HUES48 (cell line): ENCODE results near the gene ECI1.

ENCODE experiments used
- H3K27ac ChIP-seq: one replicate; pipeline ENCODE4 v1.7.0; 2013; ENCODE audit warnings: low read depth, low read length, inconsistent platforms
- H3K27me3 ChIP-seq: 2 replicates; pipeline ENCODE4 v1.6.1; 2013; ENCODE audit warnings: mild to moderate bottlenecking, low read length; ENCODE audit not compliant: control insufficient read depth, insufficient read depth
- H3K36me3 ChIP-seq: 2 replicates; pipeline ENCODE4 v1.6.1; 2013; ENCODE audit warnings: low read length; ENCODE audit not compliant: control insufficient read depth, insufficient read depth
- H3K4me1 ChIP-seq: 2 replicates; pipeline ENCODE4 v1.6.1; 2013; ENCODE audit warnings: mild to moderate bottlenecking, low read length; ENCODE audit not compliant: control insufficient read depth, insufficient read depth
- H3K4me3 ChIP-seq: 2 replicates; pipeline ENCODE4 v1.5.1; 2013; ENCODE audit warnings: mild to moderate bottlenecking, low read depth, low read length
- H3K9ac ChIP-seq: 2 replicates; pipeline ENCODE4 v1.6.1; 2013; ENCODE audit warnings: mild to moderate bottlenecking, low read depth, low read length, moderate library complexity
- H3K9me3 ChIP-seq: 2 replicates; pipeline ENCODE4 v1.6.1; 2013; ENCODE audit warnings: low read length; ENCODE audit not compliant: control insufficient read depth, insufficient read depth

ECI1 gene

DNA sequence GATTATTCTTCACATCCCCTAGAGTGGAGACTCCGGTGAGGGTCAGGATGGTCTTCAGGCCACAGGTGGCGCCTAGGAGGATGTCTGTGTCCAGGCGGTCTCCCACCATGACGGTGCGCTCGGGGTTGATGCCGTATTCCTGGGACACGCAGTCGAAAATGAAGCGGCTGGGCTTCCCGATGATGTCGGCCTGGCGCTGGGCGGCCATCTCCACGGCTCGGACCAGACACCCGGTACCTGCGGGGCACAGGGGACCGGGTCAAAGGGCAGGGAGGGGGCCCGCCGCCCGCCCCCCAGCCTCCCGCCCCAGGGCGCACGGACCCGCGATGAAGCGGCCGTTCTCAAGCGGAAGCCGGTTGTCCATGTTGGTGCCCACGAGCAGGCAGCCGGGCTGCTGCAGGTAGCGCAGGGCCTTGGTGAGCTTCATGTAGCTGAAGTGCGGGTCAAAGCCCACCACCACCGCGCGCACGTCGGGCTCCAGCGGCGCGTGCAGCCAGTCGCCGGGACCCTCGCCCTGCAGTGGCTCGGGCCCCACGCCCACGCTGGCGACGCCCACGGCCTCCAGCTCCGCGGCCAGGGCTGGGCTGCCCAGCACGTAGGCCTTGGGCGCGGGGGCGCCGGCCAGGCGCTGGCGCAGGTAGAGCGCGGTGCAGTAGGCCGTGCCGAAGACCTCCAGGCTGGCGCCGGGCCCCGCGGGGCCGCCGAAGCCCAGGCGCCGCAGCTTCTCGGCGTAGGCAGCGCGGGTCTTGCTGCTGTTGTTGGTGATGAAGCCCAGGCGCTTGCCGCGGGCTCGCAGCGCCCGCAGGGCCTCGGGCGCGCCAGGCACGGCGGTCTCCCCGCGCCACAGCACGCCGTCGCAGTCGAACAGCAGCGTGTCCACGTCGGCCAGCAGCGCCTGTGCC is 37.3 kb downstream of the ECI1 start:
- peak overlapping the region; percentile 89; the same call in 1 of the 2 replicates for H3K9ac ChIP-seq
- H3K27ac ChIP-seq, result peak overlapping the region; percentile 81
- peaks cover 6% of the 10 kb centered on the region; the same call in 1 of the 2 replicates for H3K4me1 ChIP-seq
- no peaks in the 10 kb centered on the region for H3K27me3 ChIP-seq
- H3K36me3 ChIP-seq, result peaks cover 18% of the 10 kb centered on the region
- H3K4me3 ChIP-seq, result peak overlapping the region; percentile 91
- no peaks in the 10 kb centered on the region for H3K9me3 ChIP-seq

DNA sequence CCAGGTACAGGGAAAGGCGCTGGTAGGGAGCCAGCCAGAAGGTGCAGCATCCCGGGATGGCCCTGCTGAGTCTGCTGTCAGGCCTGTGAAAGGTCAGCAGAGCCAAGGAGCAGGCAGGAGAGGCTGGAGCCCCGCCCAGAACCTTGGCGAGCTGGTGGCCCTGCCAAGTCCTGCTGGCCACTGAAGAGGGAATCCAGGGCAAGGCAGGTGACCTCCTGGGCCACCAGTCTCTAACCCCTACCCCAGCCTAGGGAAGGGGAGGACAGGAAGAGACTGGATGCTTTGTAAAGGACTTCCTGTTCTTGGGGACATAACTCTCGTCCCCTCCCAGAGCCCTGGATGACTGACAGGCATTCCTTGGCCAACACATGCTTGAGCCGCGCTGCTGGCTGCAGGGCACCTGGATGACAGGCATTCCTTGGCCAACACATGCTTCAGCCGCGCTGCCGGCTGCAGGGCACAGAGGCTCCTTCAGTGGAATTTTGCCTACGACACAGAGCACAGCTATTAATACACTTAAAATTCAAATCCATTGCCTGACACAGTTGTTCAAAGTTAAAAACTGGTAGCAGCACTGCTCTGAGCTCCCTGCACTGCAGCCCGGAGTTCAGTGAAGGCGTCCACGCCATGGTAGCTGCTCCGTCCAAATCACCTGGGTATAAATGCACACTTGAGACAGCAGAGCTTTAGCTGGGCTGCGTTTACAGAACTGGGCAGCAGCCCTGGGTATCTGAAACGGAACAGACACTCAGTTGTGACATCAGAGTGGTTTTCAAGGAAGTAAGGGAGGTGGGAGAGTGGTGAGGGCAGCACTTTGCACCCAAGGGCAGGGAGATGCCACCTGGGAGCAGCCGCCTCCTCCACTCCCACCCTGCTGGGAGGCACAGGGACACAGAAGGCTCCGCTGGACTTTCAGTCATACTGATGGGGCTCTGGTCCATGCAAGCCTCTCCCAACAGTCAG is 38.7 kb downstream of the ECI1 start:
- no peaks in the 10 kb centered on the region for H3K27me3 ChIP-seq
- no peaks in the 10 kb centered on the region for H3K9me3 ChIP-seq
- peaks cover 32% of the 10 kb centered on the region for H3K36me3 ChIP-seq
- peak overlapping the region; percentile 91 for H3K4me3 ChIP-seq
- no peak overlapping the region for H3K9ac ChIP-seq
- H3K4me1 ChIP-seq, result peaks cover 6% of the 10 kb centered on the region; the same call in 1 of the 2 replicates
- H3K27ac ChIP-seq, result no peak overlapping the region

DNA sequence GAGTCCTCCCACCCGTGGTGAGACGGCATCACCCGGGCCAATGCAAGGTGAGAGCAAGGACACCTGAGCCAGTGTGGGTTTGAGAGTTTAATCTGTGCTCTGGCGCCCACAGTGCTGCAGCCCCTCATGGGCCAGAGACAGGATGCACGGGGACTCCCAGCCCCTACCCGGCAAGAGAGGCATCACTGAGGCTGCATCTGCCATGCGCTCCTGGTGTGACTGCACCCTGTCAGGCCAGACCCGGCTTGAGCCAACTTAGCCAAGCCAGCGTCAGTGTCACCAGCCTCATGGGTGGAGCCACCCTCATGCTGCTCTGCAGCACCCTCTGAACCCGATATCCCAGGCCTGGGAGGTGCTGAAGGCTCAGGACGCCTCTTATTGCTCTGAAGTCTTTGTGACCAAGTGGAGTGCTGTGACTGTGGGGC is 39.5 kb downstream of the ECI1 start:
- no peaks in the 10 kb centered on the region for H3K27me3 ChIP-seq
- peaks cover 6% of the 10 kb centered on the region; the same call in 1 of the 2 replicates for H3K4me1 ChIP-seq
- H3K4me3 ChIP-seq, result no peak overlapping the region
- H3K27ac ChIP-seq, result no peak overlapping the region
- no peak overlapping the region for H3K9ac ChIP-seq
- H3K36me3 ChIP-seq, result peaks cover 39% of the 10 kb centered on the region
- H3K9me3 ChIP-seq, result no peaks in the 10 kb centered on the region

DNA sequence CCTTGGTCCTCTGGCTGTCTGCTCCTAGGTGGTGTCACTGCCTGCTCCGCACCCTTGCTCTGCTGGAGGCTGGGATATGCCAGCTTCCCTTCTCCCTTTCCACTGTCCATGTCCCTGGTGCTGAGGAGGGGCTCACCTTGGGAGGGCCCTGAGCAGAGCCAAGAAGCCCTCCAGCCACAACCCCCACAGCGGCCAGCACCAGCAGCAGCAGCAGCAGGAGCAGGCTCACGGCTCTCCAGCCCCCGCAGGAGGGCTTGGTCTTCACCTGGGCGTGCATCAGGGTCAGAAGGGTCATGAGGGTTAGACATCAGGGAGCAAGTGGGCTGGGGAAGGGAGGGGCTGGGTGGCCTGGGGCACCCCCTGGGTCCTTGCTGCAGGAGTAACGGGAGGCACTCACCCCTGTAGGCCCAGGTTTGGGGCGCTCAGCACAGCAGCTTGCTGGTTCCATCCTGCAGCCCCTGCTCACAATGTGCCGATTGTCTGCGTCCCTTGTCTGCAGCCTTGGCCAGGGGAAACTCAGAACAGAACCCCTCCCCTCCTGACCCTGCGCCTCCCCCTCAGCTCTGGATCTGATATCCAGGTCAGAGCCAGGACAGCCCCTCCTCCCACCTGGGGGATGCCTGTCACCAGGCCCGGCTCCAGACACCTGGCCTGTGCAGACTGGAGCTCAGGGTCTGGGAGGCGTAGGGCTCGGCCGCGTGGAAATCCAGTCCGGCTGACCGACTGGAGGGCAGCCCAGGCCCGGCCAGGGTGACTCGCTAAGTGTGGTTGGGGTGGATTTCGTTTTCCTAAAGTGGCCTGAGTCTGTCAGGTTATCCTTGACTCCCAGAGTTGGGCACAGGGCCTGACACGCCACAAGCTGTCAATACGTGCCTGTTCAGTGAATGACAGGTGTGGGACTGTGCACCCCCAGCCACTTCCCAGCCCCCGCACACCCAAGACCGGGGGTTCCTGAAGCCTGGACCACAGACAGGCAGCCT is 40.7 kb downstream of the ECI1 start, which contains the start of gene BRICD5:
Gene BRICD5 (minus strand): TSS at position 478 of the 980 bp plus-strand sequence. CDS start 30 bp downstream, at position 448.
- H3K4me3 ChIP-seq, result no peak within 1 kb of the TSS
- H3K9me3 ChIP-seq, result no peaks in the 10 kb centered on the region
- H3K4me1 ChIP-seq, result peaks cover 6% of the 10 kb centered on the region; the same call in 1 of the 2 replicates
- no peaks in the 10 kb centered on the region for H3K27me3 ChIP-seq
- H3K9ac ChIP-seq, result no peak within 1 kb of the TSS
- peak within 1 kb of the TSS; percentile 14 for H3K27ac ChIP-seq
- H3K36me3 ChIP-seq, result peaks cover 45% of the 10 kb centered on the region

DNA sequence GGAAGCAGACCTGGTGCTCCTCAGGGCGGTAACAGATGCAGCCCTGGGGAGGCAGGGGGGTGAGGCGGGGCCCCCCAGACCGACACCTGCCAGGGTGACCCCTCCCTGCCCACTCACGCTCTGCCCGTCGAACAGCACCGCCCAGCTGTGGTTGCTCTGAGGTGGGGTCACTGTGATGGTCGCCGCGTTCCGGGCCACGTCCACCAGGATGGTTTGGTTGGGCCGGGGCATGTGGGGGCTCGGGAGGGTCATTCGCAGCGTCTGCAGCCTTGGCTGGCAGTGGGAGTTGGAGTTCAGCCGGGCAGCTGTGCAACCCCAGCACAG is 41.4 kb downstream of the ECI1 start:
- peaks cover 6% of the 10 kb centered on the region; the same call in 1 of the 2 replicates for H3K4me1 ChIP-seq

DNA sequence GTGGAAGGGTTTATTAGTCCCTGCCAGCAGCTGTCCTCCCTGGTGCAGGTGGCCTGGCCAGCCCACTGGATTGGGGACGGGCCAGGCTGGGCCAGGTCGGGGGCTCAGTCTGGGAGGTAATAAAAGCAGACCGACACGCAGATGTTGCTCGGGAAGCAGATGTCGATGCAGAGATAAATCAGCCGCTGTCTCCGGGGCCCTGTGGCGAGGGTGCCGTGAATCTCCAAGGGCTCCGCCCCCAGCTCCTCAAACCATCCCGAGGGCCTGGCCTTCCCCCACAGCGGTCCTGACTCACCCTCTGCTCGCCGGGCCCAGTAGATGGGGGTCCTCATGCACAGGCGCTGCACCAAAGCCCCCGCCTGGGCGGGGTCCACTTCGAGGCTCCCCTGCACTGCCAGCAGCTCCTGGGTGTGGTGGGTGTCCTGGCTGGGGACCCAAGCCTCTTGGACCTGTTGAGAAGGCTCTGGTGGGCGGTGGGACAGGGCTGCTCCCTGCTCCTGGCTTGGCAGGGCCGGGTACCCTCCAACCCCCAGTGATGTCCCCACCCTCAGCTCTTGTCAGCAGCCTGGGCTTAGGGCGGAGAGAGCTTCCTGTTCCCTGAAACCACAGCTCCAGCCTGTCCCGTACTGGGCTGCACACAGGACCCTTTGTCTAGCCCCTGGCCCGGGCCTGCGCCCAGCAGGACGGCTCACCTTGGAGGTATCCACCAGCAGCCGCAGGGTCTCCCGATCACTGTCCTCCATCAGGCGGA is 42.0 kb downstream of the ECI1 start:
- H3K4me3 ChIP-seq, result no peak overlapping the region
- H3K9ac ChIP-seq, result no peak overlapping the region
- H3K27me3 ChIP-seq, result no peaks in the 10 kb centered on the region
- no peaks in the 10 kb centered on the region for H3K9me3 ChIP-seq
- peaks cover 45% of the 10 kb centered on the region for H3K36me3 ChIP-seq
- peaks cover 6% of the 10 kb centered on the region; the same call in 1 of the 2 replicates for H3K4me1 ChIP-seq
- H3K27ac ChIP-seq, result no peak overlapping the region

More for the DNA sequence above, 41.4 kb downstream of the ECI1 start:
- no peak overlapping the region for H3K27ac ChIP-seq
- no peak overlapping the region for H3K4me3 ChIP-seq
- H3K36me3 ChIP-seq, result peaks cover 45% of the 10 kb centered on the region
- no peaks in the 10 kb centered on the region for H3K27me3 ChIP-seq
- H3K9me3 ChIP-seq, result no peaks in the 10 kb centered on the region
- H3K9ac ChIP-seq, result no peak overlapping the region

DNA sequence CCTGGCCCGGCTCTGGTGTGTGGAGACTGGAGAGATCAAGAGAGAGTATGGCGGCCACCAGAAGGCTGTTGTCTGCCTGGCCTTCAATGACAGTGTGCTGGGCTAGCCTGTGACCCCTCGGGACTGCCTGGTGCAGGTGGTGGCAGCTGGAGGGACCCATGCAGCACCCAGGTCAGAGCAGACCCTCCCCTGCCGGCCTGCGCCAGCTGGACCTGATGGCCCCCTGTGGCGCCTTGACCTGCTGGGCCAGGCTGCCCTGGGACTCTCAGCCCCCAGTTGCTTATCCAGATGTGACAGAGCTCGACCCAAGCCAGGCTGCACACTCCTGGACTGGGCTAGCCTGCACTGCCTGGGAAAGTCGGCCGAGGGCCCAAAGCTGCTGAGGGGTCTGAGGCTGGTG is 42.6 kb downstream of the ECI1 start:
- Histone ChIP-seq H3K9me3 (no peaks in the 10 kb centered on the region), H3K4me3 (no peak overlapping the region), H3K9ac (no peak overlapping the region), H3K27me3 (no peaks in the 10 kb centered on the region), H3K36me3 (peaks cover 45% of the 10 kb centered on the region), H3K4me1 (peaks cover 6% of the 10 kb centered on the region; the same call in 1 of the 2 replicates), H3K27ac (no peak overlapping the region)

DNA sequence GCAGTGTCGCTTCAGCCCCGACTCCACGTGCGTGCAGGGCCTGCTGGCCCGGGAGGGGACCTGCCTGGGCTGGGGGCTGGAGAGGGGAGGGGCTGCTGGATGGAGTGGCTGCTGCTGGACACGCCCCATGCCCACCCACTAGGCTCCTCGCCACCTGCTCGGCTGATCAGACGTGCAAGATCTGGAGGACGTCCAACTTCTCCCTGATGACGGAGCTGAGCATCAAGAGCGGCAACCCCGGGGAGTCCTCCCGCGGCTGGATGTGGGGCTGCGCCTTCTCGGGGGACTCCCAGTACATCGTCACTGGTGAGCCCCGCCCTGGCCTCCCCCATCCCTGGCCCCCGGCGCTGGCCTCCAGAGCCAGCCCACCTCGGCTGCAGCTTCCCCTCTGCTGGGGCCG is 43.1 kb downstream of the ECI1 start:
- no peak overlapping the region for H3K9ac ChIP-seq
- H3K27me3 ChIP-seq, result no peaks in the 10 kb centered on the region
- H3K27ac ChIP-seq, result no peak overlapping the region
- peaks cover 5% of the 10 kb centered on the region; the same call in 1 of the 2 replicates for H3K4me1 ChIP-seq
- H3K36me3 ChIP-seq, result peaks cover 45% of the 10 kb centered on the region
- H3K9me3 ChIP-seq, result no peaks in the 10 kb centered on the region
- H3K4me3 ChIP-seq, result no peak overlapping the region

DNA sequence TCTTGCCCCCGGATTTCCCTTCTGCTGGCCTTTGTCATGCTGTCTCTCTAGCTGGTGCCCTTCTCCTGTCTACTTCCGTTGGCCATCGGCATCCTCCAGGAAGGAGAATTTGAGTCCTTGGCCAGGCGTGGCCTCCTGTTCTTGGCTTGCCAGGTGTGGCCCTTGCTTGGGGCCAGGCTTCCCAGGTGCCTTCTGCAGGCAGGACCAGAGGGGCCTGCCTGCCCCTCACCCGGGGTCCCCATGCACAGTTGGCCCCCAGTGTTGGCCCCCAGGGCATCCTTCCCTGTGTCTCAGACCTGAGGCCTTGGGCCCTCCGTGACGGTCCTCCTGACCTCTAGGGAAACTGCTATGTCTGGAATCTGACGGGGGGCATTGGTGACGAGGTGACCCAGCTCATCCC is 43.5 kb downstream of the ECI1 start:
- H3K9me3 ChIP-seq, result no peaks in the 10 kb centered on the region
- no peaks in the 10 kb centered on the region for H3K27me3 ChIP-seq
- H3K4me3 ChIP-seq, result no peak overlapping the region
- 0 out of 2 replicates have a peak, but pooled peaks cover under 1% of the 10 kb centered on the region for H3K4me1 ChIP-seq
- no peak overlapping the region for H3K9ac ChIP-seq
- no peak overlapping the region for H3K27ac ChIP-seq
- peaks cover 41% of the 10 kb centered on the region for H3K36me3 ChIP-seq
